Smooth muscle cell (in vitro differentiated cells): ENCODE data around the gene LRP1B. TPM values are rescaled to one million over a fixed set of nuclear protein-coding genes. Genes with fewer than 3 reads are reported as not detected.

Experiments used
- DNase-seq: peaks from one replicate; lab custom pipeline; 2025; ENCODE audit not compliant: unreplicated experiment; lab: John Stamatoyannopoulos, UW
- H2AFZ ChIP-seq: fragments of 200-600 bp; sonication (generic); 2 replicates; pipeline ENCODE4 v1.6.0; 2016; ENCODE audit warnings: antibody characterized with exemption, low read depth, mild to moderate bottlenecking
- H3F3A ChIP-seq: fragments of 200-600 bp; sonication (generic); 2 replicates; pipeline ENCODE4 v1.6.0; 2017; ENCODE audit warnings: antibody characterized with exemption, low read depth
- H3K27ac ChIP-seq: fragments of 200-600 bp; sonication (generic); 2 replicates; pipeline ENCODE4 v1.5.1; 2016; ENCODE audit warnings: low read depth, mild to moderate bottlenecking
- H3K27me3 ChIP-seq: fragments of 200-600 bp; sonication (generic); 2 replicates; pipeline ENCODE4 v1.6.1; 2016; ENCODE audit warnings: low read depth, mild to moderate bottlenecking
- H3K36me3 ChIP-seq: fragments of 200-600 bp; sonication (generic); 2 replicates; pipeline ENCODE4 v1.5.1; 2016; ENCODE audit warnings: low read depth
- H3K4me1 ChIP-seq: fragments of 200-600 bp; sonication (generic); 2 replicates; pipeline ENCODE4 v1.5.1; 2016; ENCODE audit warnings: low read depth
- H3K4me2 ChIP-seq: fragments of 200-600 bp; sonication (generic); 2 replicates; pipeline ENCODE4 v1.6.0; 2016; ENCODE audit warnings: mild to moderate bottlenecking
- H3K4me3 ChIP-seq: fragments of 200-600 bp; sonication (generic); 2 replicates; pipeline ENCODE4 v1.5.1; 2016; ENCODE audit warnings: mild to moderate bottlenecking
- H3K79me2 ChIP-seq: fragments of 200-600 bp; sonication (generic); 2 replicates; pipeline ENCODE4 v1.6.0; 2016; ENCODE audit warnings: low read depth, mild to moderate bottlenecking
- H3K9ac ChIP-seq: fragments of 200-600 bp; sonication (generic); 2 replicates; pipeline ENCODE4 v1.6.0; 2016; ENCODE audit warnings: low read depth
- H3K9me3 ChIP-seq: fragments of 200-600 bp; sonication (generic); replicated peaks from 2 replicates; pipeline ENCODE4 v1.5.1; 2016; ENCODE audit warnings: low read depth
- H4K20me1 ChIP-seq: fragments of 200-600 bp; sonication (generic); 2 replicates; pipeline ENCODE4 v1.6.0; 2016; ENCODE audit warnings: low read depth
- CTCF ChIP-seq: fragments of 200-600 bp; sonication (generic); IDR thresholded peaks from 2 replicates; pipeline ENCODE4 v1.5.1; 2017; ENCODE audit warnings: borderline replicate concordance, mild to moderate bottlenecking, antibody characterized with exemption; ENCODE audit not compliant: insufficient read depth, poor library complexity, severe bottlenecking
- WGBS: methylation state at CpG from one replicate; pipeline ENCODE4 v1.1.7; 2016; ENCODE audit warnings: low lambda C conversion rate; 5-methylcytosine and 5-hydroxymethylcytosine counted together
- polyA plus RNA-seq: library from polyadenylated mRNA; unstranded; fragments of >200 nt; fragmentation: Nextera tagmentation; extraction: Ambion mirVana; gene quantifications from 2 replicates; pipeline ENCODE4 v1.2.1, GENCODE V29; 2016
- total RNA-seq: library from RNA; depleted of rRNA; stranded (reverse); fragments of >200 nt; gene quantifications from 2 replicates; pipeline ENCODE4 v1.2.3, GENCODE V29; 2014

Gene LRP1B
- total and polyA plus RNA-seq, 2 experiments from 2014 or later, result 0.08 to 2.9 TPM

- Histone ChIP-seq H3F3A (no peaks in the 10 kb centered on the region), H2AFZ (no peak overlapping the region), H3K4me3 (no peak overlapping the region), H4K20me1 (no peaks in the 10 kb centered on the region), H3K79me2 (no peaks in the 10 kb centered on the region), H3K4me1 (no peaks in the 10 kb centered on the region), H3K27me3 (no peaks in the 10 kb centered on the region), H3K9ac (no peak overlapping the region), H3K27ac (no peak overlapping the region), H3K36me3 (no peaks in the 10 kb centered on the region), H3K4me2 (no peak overlapping the region), H3K9me3 (no peaks in the 10 kb centered on the region)
- no peak for TF ChIP-seq CTCF
- WGBS, result 35% methylated on average over 3 of the region's 3 CpGs
- DNase-seq, result no peak
Measured at GRCh38 chr2:141162314-141162713, 968.5 kb downstream of the LRP1B start.

- no peaks in the 10 kb centered on the region for H3K9me3 ChIP-seq
- H3K27ac ChIP-seq, result no peak overlapping the region
- no peak overlapping the region for H3K4me3 ChIP-seq
- DNase-seq, result no peak
- H3K36me3 ChIP-seq, result no peaks in the 10 kb centered on the region
- no peak overlapping the region for H3K4me2 ChIP-seq
- no peaks in the 10 kb centered on the region for H4K20me1 ChIP-seq
- peak overlapping the region; percentile 42 for H2AFZ ChIP-seq
- H3K9ac ChIP-seq, result no peak overlapping the region
- no peaks in the 10 kb centered on the region for H3F3A ChIP-seq
- H3K27me3 ChIP-seq, result no peaks in the 10 kb centered on the region
- no peak for TF ChIP-seq CTCF
- H3K79me2 ChIP-seq, result no peaks in the 10 kb centered on the region
- 45% methylated on average over 3 of the region's 3 CpGs for WGBS
- H3K4me1 ChIP-seq, result no peaks in the 10 kb centered on the region
Measured at GRCh38 chr2:141151611-141152286, 979.1 kb downstream of the LRP1B start.

- Histone ChIP-seq H3K27me3 (no peaks in the 10 kb centered on the region), H3K79me2 (no peaks in the 10 kb centered on the region), H2AFZ (peak overlapping the region; percentile 51), H3K27ac (no peak overlapping the region), H4K20me1 (no peaks in the 10 kb centered on the region), H3K9me3 (peaks cover 3% of the 10 kb centered on the region), H3K4me3 (no peak overlapping the region), H3F3A (no peaks in the 10 kb centered on the region), H3K36me3 (no peaks in the 10 kb centered on the region), H3K4me1 (no peaks in the 10 kb centered on the region), H3K4me2 (no peak overlapping the region), H3K9ac (no peak overlapping the region)
- no peak for TF ChIP-seq CTCF
- DNase-seq, result no peak
- 90% methylated on average over 3 of the region's 3 CpGs for WGBS
Measured at GRCh38 chr2:141142025-141142424, 988.8 kb downstream of the LRP1B start.

- WGBS, result 14% methylated on average over 4 of the region's 4 CpGs
- Histone ChIP-seq H3K27ac (peak overlapping the region; percentile 3), H3K4me1 (no peaks in the 10 kb centered on the region), H3K79me2 (no peaks in the 10 kb centered on the region), H3K4me2 (peak overlapping the region; percentile 54), H3K9ac (no peak overlapping the region), H3F3A (no peaks in the 10 kb centered on the region), H2AFZ (peak overlapping the region; percentile 74), H3K27me3 (no peaks in the 10 kb centered on the region), H3K4me3 (no peak overlapping the region), H3K9me3 (peaks cover 3% of the 10 kb centered on the region), H4K20me1 (no peaks in the 10 kb centered on the region), H3K36me3 (no peaks in the 10 kb centered on the region)
- no peak for TF ChIP-seq CTCF
- DNase-seq, result no peak
Measured at GRCh38 chr2:141137122-141137693, 993.6 kb downstream of the LRP1B start.
